Femur (tissue), 1 donor: Measurements from ENCODE around the gene NLGN2.

ENCODE experiments used
- DNase-seq: peaks from one replicate; pipeline ENCODE4 v3.0.0-alpha.2; 2017

The NLGN2 gene

DNA sequence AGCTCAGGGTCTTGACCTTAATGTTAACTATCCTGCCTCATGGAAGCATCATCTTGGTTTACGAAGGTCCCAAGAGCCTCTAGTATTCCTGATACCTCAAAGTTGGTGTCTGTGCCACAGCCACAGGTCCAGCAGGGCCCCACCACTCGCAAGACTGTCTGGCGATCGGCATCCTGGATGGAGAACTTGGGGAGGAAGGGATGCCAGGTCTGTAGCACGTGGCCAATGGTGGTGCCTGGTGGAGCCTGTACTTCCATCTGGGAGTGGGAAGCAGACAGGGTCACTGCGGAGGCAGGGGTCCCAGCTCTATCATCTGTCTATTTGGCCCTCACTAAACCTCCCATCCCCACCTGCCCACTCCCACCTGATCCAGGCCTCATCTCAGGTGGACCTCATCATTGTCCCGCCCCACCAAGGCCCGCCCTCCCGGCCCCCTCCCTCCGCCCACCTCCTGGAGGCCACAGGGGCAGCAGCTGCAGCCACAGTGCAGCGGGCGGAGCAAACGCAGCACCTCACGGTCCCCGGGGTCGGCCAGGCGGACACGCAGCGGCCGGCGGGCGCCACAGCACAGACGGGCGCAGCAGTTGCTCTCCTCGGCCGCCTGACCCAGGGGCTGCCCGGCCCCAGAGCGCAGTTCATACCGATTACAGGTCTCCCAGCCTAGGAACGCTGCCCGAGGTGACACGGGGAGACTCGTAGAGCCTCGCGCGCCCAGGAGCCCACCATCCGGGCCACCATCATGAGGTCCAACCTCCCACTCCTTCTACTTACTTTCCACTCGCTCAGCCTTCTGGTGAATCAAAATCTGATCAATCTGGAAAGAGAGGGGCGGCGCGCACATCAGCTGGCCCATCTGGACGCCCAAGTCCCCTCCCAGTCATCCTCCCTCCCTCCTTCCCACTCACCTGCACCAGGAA, 14.7 kb upstream of the NLGN2 start:
- no peak for DNase-seq

DNA sequence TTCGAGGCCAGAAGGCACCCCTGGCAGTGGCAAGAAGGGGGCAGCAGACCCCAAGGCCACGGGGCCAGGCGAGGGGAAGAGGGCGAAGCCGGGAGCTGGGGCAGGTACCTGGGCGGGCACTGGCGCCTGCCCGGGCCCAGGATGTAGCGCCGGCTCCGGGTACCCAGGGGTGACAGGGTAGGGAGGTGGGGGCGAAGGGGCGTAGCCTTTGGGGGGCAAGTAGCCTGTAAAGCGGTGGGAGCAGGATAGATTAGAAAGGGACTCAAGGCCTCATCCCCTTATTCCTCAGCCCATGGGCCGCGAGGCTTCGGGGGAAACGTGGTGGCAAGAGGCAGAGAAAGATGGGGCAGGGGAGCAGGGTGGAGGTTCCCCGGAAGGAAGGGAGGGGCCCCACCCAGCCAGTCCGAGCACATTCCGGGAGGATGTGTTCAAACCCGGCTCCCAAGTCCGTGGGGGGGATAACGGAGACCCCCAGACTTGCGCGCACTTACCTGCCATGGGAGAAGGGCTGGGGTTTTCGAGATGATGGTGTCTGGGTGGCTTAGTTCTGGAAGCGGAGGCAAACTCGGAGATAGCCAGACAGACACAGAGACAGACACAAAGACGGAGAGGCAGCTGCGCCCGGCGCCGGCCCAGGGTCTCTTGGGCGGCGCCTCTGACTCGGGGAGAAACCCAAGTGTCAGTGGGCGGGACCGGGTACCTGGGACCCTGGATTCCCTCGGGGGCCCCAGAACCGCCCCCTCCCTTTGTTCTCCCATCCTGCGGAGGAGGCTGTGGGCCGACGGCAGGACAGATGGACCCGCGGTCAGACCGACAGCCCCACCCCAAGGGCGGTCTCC, 13.8 kb upstream of the NLGN2 start:
- no peak for DNase-seq

- peak; percentile 93 for DNase-seq
Observed at GRCh38 chr17:7394452-7395191, 13.0 kb upstream of the NLGN2 start, which contains the start of gene PLSCR3. Gene PLSCR3, minus strand, starts transcription at chr17:7394525. Its CDS starts 415 bp downstream, at chr17:7394110.

DNA sequence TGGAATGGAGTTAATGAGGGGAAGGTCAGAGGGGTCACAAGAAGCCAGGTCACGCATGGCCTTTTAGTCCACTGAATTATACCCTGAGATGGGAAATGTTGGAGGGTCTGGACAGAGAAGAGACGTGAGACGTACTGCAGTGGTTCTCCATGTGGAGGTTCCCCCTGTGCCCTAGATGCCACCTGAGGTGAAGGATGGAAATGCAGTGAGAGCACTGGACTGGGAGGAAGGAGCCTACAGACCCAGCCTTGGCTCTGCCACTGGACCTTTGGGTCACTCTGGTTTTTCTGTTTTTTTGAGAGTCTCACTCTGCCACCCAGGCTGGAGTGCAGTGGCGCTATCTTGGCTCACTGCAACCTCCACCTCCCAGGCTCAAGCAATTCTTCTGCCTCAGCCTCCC, 11.5 kb upstream of the NLGN2 start:
- DNase-seq = no peak

- no peak for DNase-seq
Observed at GRCh38 chr17:7398612-7399011, 9.0 kb upstream of the NLGN2 start.

GRCh38 chr17:7403043-7403726, 4.5 kb upstream of the NLGN2 start:
- no peak for DNase-seq

GRCh38 chr17:7403727-7403976, 4.0 kb upstream of the NLGN2 start:
- no peak for DNase-seq

DNA sequence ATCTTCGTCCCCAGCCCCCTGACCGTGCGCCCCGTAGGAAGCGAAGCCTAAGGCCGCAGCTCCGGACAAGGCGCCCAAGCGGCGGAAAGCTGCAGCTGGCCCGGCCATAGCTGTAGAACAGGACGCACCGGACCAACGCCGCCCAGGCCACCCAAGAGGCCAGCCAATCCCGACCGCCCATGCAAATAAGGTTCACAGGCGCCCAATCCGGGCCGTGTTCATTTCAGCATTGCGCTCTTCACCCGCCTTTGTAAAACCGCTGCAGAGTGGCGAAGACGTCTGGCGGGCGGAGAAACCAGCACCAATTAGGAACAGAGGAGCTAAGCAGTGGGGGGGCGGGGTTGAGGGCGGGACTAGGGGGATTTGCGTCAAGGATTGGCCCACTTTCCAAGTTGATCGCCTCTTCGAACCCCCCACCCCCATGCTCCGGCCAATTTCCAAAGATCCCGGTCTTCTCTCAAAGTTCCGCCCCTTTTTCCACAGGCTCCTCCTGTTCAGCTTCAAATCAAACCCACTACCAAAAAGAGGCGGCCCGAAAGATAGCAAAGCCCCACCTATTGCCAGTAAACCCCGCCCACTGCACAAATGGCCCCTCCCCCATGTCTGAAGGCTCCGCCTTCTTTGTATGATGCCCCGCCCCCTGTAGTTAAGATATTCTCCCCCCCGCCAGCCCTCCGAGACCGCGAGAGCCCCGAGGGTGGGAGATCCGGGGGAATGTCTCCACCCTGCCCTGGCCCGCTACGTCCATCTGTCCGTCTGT, 3.5 kb upstream of the NLGN2 start, which contains the start of gene TMEM256:
TMEM256 (minus strand) TSS at position 121 of the 760 bp plus-strand sequence; CDS start at position 108, 13 bp downstream.
- DNase-seq = peak; percentile 100

- DNase-seq = peak; percentile 79
Observed at GRCh38 chr17:7404737-7405349, 2.8 kb upstream of the NLGN2 start.

DNA sequence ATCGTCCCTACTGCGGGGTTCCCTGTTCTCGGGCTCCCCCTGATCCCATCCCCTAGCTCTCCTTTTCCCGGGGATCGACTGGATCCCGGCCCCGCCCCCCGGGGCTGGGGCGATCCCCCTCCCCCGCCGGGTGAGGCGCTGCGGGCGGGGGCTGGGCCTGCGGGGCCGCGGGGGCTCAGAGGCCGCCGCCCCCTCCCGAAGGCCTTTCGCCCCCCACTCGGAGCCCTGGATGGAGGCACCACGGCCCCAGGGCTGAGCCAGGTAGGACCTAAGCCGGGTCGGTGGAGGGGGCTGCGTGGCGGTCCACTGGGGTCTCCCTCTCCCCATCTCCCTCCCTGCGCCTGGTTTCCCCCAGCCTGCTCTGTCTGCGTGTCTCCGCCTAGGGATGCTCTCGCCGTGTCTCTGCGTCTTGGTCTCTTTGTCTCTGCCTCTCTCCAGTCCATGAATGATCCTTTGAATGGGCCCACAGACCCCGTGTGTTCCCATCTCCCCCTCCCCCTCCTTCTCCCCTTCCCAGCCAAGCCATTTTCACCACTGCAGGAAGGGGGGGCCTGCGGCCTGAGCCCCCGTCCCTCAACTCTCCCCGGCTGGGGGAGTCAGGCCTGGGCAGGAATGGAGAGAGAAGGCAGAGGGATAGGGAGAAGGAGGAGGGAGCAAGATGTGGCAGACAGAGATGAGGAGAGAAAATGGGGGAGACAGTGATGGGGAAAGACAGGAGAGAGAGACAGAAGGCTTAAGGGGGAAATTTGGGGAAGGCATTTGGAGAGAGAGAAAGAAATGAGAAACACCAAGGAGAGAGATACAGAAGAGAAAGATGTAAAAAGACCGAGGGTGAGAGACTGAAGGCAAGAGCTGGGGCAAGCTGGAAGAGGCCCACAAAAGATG, 2.1 kb upstream of the NLGN2 start:
- no peak for DNase-seq

GRCh38 chr17:7406235-7406825, 1.3 kb upstream of the NLGN2 start:
- no peak for DNase-seq

- no peak for DNase-seq
Observed at GRCh38 chr17:7407082-7407481, 563 bp upstream of the NLGN2 start.

DNA sequence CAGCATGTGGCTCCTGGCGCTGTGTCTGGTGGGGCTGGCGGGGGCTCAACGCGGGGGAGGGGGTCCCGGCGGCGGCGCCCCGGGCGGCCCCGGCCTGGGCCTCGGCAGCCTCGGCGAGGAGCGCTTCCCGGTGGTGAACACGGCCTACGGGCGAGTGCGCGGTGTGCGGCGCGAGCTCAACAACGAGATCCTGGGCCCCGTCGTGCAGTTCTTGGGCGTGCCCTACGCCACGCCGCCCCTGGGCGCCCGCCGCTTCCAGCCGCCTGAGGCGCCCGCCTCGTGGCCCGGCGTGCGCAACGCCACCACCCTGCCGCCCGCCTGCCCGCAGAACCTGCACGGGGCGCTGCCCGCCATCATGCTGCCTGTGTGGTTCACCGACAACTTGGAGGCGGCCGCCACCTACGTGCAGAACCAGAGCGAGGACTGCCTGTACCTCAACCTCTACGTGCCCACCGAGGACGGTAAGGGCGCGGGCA, 645 bp downstream of the NLGN2 start:
- no peak for DNase-seq

DNA sequence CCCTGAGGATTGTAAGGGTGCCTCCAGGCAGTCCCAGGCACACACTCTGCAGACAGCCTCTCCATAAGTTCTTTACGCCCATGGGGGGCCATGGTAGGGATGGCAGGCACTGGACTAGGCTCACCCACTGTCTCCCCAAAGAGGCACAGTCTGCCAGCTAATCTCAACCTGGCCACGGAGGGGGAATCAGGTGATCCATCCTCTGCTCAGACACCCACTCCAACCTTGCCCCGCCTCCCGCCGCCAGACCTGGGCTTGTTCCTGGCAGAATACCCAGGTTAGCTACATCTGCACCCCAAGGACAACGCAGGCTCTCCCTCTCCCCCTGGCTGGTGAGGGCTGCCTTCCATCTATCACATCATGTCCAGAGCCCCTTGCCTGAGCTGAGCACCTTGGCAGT, 1.2 kb downstream of the NLGN2 start:
- no peak for DNase-seq

DNA sequence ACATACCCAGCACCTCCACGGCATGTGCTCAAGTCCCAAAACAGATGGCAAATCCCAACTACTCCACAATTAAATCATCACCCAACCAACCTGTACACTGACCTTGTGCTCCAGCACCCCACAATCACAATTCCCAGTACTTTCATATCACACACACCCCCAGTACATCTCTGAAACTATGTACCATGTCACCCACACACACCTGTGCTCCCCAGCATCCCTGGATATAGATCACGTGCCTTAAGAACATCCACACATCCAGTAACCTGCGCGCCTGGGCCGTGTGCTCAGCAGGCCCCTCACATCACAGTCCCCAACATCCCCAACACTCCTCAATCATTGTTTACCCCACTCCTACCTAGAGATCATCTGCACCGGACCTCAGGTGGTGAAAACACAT, 2.1 kb downstream of the NLGN2 start:
- DNase-seq = no peak

GRCh38 chr17:7410634-7411426, 3.2 kb downstream of the NLGN2 start:
- DNase-seq = no peak

DNA sequence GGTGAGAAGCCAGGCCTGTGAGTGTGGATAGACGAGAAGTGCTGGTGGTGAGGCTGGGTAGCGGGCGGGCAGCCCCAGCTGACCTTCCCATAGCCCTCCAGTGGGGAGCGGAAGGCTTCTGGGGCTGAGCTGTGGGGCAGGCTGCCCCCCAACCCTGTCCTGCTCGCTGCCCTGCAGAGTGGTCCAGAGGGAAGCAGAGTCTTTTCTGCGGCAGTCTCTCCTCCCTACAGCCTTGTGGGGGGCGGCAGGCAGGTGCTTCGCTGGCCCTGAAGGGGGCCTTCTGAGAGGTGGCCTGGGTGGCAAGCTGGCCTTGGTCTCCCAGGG, 3.7 kb downstream of the NLGN2 start:
- DNase-seq = no peak

DNA sequence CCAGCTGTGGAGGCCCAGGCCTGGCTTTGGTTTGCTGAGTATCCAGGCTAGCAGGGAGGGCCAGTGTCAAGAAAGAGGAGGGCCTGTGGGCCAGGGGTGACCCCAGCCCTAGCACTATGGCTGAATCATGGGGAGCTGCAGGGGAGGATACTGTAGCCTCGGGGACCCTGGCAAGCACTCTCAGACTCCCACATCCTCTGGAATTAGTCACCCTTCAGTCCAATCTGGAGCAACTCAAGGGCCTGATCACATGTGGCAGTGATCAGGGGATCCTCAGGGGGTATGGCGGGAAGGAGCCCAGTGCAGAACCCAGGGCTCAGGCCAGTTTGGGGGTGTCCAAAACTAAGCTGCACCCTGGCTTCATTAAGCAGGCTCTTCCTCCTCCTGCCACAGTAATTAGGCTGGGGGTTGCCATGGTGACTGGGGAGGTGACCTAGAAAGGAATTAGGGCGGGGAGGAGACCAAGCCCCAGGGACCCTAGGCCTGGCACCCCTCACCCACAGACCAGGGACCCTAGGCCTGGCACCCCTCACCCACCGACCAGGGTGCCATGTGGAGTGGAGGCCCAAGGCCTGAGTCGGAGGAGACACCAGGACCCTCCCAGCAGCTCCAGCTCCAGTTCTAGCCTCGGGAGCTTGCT, 5.8 kb downstream of the NLGN2 start:
- DNase-seq = no peak

- no peak for DNase-seq
Observed at GRCh38 chr17:7414837-7415236, 7.2 kb downstream of the NLGN2 start.
